SK-N-SH (cell line): ENCODE data around the gene EPHA3.

Experiments used
- ELF1 ChIP-seq: IDR thresholded peaks from 2 replicates; pipeline ENCODE4 v1.4.0; 2012
- GATA2 ChIP-seq: sonication (generic); formaldehyde crosslinking; IDR thresholded peaks from 2 replicates; pipeline ENCODE4 v1.5.0; 2020; ENCODE audit warnings: mild to moderate bottlenecking, missing genetic modification reagents
- TF ChIP-seq, protein P1 (sequence below): fragments of 150-350 bp; IDR thresholded peaks from 2 replicates; pipeline ENCODE4 v1.6.1; 2016; ENCODE audit warnings: mild to moderate bottlenecking, low read depth, low read length

DNA sequence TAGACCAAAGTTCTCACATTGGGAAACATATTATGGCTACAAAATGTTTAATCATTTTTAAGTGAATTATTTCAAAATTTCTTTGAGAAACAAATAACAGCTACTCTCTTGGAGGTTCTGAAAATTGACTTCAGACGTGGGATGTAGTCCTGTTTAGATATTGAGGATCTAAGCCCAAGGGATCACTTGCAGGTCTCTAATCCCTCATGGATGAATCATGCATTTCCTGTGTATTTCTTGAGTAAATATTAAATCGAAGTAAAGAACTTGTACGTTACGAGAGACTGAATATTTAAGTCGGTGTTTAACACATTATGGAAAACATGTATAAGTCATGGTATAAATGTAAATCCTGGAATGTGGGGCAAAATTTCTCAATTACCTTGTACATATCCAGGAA, 119.8 kb downstream of the EPHA3 start:
- no peak for TF ChIP-seq GATA2 (CRISPR knock-in tag)
- TF ChIP-seq ELF1, result no peak
- TF ChIP-seq, protein P1, sequence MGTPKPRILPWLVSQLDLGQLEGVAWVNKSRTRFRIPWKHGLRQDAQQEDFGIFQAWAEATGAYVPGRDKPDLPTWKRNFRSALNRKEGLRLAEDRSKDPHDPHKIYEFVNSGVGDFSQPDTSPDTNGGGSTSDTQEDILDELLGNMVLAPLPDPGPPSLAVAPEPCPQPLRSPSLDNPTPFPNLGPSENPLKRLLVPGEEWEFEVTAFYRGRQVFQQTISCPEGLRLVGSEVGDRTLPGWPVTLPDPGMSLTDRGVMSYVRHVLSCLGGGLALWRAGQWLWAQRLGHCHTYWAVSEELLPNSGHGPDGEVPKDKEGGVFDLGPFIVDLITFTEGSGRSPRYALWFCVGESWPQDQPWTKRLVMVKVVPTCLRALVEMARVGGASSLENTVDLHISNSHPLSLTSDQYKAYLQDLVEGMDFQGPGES, result no peak
